RPMI8226 (cell line): Measurements from ENCODE around the gene RSAD2.
"Not testable (repeated sequence)": the region's sequence is repeated elsewhere in the genome, so short reads cannot be mapped to it uniquely, and the experiment has no call there.

Experiments used
- DNase-seq: peaks from one replicate; pipeline ENCODE4 v3.0.0-alpha.2; 2015

Gene RSAD2

DNA sequence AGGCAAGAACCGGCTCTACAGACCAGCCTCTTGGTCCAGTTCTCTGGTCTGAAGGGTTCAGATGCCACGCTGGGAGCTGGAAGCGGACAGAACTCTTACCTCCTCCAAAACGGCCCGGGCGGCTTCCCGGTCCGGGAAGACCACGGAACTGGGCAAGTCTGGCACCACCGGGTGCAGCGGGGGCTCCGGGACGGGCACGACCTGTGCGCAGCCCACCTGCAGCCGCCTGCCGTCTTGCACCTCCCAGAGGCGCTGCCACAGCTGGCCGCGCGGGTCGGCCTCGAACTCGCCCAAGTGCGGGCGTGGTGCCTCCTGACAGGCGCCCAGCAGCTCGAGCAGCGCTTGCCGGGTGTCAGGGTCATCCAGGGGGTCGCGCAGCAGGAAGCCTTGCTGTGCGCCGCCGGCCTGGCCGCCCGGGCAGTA lies 12.6 kb upstream of the RSAD2 start:
- no peak for DNase-seq

DNA sequence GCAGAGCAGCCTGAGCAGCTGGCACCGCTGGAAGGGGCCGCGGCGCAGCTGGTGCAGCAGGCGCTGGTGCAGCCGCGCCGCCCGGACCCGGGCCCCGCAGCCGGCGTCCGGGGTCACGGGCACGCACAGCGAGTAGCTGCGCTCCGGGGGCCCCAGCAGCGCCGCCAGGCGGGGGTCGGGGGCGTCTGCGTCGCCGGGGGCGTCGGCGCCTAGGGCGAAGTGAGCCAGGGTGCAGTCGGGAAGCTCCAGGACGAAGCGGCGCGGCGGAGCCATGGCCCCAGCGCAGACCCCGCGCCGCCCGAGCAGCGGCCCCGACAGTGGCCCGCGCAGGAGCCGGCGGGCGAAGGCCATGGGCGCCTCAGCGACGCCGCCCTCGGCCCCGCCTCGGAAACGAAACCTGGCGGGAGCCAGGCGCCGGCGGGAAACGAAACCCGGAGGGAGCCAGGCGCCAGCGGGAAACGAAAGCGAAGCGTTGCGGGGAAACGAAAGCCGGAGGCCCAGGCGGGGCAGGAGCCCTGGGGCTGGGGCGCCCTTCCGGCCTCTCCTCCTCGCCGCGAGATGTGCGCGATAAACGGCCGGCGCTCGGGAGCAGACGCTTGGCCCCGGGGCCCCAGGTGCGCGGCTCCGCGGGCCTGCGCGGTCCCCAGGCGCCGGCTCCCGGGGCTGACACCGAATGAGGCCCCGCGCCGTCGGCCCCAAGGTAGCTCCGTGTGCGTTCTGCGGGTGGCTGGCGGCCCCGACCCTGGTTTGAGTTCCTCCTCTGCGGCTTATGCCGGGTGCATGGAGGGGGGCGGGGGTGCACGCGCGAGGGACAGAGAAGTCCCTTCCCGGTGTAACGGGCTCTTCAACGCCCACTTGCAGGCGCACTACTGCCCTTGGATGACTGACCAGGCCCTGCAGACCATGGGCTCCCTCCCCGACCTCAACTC lies 12.0 kb upstream of the RSAD2 start, which contains the start of gene CMPK2:
Gene CMPK2 (minus strand): TSS at position 562 of the 929 bp plus-strand sequence. CDS start 211 bp downstream, at position 351.
- peak; percentile 61 for DNase-seq

DNA sequence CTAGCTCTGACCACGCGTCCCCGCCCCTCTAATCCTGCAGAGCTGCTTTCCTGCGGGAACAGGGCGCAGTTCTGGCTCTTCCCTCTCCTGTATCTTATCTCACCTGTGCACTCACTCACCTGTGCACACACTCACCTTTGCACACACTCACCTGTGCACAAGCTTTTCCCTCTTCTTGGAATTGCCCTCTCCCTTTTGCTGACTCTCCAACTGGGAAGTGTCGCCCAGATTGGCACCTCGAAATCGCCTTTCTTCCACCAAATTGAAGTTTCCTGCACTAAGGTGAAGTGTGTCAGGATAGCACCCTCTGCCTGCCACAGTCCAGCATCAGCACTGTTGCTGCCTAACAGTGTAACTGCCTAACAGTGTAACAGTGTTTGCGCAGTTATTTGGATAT lies 11.3 kb upstream of the RSAD2 start:
- DNase-seq: no peak

DNA sequence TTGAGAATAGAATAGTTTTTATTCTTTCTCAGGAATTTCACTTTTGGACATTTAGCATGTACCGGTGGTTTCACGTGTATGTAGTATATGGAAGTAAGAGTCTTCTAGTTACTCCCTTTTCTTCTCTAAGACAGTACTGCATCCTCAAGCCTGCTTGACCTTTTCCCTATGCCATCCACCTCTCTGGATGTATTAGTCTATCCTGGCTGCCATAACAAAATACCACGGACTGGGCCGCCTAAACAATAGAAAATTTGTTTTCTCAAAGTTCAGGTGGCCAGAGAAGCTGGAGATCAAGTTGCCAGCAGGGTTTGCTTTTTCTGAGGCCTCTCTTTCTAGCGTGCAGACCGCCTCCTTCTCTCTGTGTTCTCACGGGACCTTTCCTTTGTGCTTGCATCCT lies 10.6 kb upstream of the RSAD2 start:
- DNase-seq: no peak

DNA sequence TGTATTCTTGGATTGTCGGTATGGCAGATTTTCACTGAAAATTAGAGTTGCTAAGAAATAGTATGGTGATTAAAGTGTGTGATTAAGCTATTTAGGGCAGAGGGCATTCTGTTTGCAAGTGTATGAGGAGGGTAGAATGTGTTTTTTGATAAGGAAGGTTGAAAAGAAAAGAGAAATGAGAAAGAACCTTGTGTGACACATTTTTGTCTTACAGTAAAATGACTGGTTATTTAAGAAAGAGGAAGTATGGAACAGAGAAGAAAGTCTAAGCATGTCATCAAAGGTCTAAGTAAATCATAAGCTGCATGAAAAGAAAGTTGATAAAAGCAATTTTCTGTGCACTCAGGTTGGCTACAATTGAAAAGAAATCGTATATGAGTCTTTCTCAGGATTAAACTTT lies 5.2 kb upstream of the RSAD2 start:
- DNase-seq: no peak

DNA sequence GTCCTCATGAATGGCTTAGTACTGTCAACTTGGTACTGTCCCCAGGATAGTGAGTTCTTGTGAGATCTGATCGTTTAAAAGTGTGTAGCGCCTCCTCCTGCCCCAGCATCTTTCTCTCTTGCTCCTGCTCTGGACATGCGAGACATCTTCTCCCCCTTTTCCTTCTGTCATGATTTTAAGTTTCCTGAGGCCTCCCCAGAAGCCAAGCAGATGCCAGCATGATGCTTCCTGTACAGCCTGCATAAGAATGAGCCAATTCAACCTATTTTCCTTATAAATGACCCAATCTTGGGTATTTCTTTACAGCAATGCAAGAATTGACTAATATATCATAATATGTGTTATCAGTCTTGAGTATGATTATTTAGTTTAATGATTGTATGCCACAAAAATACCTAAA lies 3.5 kb upstream of the RSAD2 start:
- DNase-seq: no peak

DNA sequence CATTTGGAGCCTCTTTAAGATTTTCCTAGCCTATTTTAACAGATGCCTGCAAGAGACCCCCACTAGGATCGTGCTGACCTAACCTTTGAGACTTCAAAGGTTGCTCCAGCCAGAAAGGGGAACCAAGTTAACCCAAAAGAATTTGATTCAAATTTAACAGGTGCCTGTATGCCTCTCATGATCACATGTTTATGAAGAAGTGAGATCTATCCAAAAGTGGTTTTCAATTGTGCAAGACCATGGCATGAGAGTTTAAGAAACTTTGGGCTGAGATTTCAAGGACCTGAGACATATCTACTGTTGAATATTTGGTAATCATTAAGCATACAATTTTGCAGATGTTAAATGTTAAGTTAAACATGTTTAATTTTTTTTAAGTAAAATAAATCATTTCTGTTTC lies 1.3 kb upstream of the RSAD2 start:
- DNase-seq: no peak

DNA sequence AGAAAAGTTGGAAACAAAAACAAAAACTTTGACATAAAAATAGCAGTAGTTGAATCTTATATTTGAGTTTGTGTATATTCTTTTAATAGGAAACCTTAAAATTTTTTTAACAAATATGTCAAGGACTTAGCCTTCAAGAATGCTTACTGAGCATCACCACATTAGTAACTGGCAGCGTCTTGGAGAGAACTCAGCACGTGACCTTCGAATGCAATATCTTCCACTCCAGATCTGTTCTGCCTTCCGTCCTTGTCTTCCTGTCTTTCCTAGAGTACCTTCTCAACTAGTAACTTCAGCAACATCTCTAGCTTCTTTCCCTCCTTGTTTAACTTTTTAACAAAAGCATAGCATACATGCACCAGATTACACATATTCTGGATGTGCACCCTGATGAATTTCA lies 972 bp downstream of the RSAD2 start:
- no peak for DNase-seq

DNA sequence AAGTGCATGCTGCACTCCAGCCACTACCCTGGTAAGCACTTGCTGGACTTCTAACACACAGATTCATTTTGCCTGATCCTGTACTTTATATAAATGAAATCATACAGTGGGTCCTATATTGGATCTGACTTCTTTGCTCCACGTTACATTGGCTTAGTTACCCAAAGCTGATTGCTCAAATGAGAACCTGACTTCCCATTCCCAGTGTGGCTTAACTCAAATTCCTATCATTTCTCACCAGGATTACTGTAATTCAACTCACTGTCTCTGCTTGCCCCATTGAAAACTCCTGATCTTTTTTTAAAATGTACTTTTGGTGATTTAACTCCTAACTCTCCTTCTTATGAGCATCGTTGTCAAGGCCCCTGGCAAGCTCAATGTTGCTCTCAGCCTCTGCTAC lies 1.4 kb downstream of the RSAD2 start:
- DNase-seq: no peak

DNA sequence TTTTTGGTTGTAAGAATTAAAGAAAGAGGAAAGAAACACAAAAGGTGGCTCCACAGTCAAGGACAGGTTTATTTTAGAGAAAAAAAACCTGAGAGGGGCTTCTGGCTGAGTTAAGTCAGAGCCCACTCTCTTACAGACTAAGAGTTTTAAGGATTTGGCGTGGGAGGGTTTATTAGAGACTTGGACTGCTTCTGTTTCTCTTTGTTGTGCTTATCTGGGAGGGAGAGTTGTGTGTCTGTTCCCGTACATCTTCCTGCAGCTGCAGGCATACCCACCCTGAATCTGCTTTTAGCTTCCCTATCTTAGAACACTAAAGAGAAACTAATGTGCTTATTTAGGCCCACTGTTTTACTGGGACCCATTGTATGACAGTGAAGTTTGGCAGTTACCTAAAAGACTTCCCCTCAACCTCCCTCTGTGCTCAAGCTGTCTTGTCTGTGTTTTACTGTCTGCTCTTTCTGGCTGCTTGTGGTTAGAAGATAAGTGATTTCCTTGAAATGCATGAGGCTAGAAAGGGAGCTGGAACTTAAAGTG lies 2.7 kb downstream of the RSAD2 start:
- no peak for DNase-seq

DNA sequence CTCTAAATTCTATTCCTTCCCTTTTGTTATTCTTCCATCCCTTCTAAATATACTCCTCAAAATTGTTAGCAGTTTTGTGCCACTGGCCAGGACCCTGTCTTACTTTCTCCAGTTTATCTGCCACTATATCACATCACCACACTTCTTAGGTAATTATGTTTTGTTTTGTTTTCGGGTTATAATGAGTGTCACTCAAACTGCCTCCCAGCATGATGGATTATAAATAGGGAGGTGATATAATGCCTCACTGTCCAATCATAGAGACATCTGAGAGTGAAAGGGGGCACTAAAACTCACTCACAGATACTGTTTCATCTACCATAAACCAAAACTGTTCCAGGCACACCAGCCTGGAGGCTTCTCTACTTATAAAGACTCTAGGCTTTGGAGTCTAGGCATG lies 3.5 kb downstream of the RSAD2 start:
- DNase-seq: no peak

DNA sequence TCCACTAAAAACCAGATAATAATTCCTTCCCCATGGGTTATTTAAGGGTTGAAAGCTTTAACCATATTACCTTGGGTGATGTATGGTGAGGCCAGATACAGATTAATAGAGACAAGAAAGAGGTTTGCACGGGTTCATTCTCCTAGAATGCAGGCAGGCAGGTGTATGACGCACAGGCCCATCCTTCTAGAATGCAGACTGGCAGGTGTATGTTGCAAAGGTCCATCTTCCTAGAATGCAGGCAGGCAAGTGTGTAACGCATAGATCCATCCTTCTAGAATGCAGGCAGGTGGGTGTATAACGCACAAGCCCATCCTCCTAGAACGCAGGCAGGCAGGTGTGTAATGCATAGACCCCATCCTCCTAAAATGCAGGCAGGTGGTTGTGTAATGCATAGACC lies 3.9 kb downstream of the RSAD2 start:
- no peak for DNase-seq

DNA sequence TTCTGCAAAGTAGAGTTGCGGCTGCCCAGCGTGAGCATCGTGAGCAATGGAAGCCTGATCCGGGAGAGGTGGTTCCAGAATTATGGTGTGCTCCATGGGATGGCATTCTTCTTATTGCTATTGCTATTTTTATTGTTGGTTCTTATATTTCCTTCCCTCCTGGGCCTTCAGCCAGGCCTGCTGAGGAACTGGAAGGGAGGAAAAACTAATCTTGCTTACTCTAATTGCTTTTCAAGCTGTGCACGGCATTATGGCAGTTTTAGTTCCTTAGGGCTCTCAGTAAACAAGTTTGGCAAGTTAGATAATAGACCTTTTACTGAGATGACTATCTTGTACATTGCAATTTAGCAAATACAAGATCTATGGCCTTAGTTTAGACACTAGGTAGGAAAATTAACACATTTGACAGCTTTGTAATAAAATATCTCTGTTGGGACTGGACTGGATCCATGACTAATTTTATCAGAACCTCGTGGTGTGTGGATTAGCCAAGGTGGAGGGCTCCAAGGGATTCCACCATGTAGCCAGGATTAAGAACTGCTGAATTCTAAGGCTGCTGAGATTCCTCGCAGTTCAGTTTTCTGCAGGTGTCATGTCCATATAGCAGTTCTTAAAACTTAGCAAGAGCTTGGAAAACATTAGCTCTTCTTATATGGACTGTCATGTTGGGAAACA lies 6.0 kb downstream of the RSAD2 start:
- DNase-seq: no peak

DNA sequence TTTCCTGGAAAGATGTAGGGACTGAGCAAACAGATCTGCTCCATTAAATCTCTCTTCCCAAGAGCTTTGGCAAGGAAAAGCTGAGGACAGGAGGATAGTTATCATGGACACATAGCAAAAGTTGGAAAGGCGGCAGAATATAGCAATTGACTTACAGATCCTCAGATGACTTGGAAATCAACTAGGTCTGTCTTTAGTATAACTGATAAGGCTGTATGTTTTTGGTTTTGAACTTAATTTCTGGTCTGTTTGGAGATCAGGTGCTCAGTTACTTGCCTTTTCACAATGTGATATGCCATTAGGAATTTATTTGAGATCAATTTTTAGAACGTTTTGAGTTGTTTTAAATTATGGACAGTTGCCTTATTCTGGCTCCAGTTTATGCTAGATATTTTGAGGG lies 8.0 kb downstream of the RSAD2 start:
- no peak for DNase-seq

DNA sequence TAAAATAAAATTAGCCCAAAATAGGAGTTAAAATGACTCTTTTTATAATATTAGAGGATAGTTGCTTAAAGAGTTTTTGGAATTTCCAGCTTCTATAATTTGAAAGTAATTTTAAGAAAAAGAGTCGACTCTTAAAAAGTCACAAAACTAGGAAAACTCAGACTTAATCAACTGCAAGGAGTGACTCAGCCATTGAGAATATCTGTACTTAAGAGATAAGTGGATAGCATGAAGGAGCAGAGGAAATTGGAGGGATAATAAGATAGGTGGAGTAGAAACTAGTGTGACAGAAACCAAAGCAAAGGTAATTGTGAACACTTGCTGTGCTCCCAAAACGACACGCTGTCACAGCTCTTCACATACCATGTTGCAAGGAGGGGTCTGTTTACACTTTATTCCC lies 8.4 kb downstream of the RSAD2 start:
- no peak for DNase-seq

DNA sequence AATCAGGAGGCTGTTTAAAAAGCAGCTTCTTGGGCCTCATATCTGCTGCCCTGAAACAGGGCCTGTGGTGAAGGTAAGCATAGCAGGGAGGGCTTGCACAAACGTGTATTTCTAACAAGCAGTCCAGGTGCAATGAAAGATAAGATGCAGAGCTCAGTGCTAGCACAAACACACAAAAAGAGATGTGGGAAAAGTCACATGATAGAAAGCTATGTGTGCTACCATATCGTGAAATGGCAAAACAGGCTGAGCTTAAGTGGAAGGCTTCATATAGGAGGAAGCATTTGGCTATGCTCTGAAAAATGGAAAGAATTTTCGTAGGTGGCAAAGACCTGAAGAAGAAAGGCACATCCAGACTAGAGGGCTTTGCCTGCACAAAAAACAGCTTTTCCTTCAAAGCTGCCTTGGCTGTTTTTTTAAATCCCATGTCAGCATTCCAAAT lies 10.2 kb downstream of the RSAD2 start:
- DNase-seq: no peak

DNA sequence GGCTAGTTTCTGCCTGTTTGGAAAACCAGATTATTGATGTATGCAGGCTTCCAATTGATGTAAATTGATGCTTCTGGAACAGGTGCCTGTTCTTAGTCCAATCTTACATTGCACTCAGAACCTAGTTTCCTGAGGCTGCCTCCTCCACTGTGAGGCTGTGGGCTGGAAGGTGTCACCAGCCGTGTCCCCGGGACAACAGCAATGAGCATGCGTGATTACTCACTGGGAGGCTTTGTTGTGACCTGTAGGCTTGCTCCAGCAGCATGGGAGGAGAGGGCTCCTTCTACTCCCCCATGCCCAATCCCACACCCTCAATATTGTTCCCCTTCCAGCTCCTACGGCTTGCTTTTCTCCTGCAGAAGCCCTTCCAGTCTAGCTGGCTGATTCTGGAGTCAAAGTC lies 11.1 kb downstream of the RSAD2 start:
- DNase-seq: no peak

DNA sequence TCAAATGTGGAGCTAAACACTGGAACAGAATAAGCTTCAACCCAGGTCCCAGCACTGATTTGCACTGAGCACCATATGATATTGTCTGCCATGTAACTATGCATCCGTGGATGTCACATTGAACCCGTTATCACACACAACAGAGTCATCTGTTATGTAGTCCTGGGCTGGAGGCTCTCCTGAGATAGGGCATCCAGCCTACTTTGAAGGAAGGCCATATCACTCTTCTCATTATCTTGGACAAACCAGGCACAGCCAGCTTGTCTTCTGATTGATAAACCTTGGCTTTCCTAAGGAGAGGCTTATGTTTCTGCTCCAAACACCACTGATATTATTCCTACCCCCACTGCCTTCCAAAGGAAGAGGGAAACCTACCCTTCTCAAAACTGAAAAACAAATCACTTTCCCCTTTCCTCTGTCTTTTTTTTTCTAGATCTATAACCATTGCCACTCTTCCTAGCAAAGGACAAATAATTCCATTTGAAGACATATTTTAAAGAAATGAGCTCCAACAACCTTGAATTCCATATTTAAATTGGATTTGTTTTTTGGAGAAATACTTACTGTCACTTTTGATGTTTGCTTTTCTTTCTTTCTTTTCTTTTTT lies 16.4 kb downstream of the RSAD2 start:
- no peak for DNase-seq

DNA sequence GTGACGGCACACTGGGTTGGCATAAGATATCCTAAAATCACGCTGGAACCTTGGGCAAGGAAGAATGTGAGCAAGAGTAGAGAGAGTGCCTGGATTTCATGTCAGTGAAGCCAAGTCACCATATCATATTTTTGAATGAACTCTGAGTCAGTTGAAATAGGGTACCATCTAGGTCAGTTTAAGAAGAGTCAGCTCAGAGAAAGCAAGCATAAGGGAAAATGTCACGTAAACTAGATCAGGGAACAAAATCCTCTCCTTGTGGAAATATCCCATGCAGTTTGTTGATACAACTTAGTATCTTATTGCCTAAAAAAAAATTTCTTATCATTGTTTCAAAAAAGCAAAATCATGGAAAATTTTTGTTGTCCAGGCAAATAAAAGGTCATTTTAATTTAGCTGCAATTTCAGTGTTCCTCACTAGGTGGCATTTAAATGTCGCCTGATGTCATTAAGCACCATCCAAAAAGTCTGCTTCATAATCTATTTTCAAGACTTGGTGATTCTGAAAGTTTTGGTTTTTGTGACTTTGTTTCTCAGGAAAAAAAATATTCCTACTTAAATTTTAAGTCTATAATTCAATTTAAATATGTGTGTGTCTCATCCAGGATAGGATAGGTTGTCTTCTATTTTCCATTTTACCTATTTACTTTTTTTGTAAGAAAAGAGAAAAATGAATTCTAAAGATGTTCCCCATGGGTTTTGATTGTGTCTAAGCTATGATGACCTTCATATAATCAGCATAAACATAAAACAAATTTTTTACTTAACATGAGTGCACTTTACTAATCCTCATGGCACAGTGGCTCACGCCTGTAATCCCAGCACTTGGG lies 19.6 kb downstream of the RSAD2 start:
- peak; percentile 40 for DNase-seq

DNA sequence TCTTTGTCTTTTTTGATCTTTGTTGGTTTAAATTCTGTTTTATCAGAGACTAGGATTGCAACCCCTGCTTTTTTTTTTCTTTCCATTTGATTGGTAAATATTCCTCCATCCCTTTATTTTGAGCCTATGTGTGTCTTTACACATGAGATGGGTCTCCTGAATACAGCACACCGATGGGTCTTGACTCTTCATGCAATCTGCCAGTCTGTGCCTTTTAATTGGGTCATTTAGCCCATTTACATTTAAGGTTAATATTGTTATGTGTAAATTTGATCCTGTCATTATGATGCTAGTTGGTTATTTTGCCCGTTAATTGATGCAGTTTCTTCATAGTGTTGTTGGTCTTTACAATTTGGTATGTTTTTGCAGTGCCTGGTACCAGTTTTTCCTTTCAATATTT lies 25.0 kb downstream of the RSAD2 start:
- DNase-seq: not testable (repeated sequence)

DNA sequence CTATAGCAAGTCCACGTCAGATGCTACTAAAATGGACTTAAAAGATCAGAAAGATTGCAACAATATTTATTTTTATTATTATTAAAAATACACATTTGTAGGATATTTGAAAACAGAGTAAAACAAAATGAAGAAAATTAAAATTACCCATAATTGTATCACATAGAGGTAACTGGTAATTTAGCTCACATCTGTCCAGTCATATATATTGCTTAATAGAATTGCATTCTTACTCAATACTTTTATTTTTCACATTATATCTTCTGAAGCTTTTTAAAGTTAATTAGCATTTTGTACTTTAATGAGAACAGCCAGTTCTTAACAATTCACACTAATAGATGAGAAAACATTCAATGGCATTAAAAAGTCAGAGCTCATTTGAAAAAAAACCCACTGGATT lies 28.1 kb downstream of the RSAD2 start:
- no peak for DNase-seq

DNA sequence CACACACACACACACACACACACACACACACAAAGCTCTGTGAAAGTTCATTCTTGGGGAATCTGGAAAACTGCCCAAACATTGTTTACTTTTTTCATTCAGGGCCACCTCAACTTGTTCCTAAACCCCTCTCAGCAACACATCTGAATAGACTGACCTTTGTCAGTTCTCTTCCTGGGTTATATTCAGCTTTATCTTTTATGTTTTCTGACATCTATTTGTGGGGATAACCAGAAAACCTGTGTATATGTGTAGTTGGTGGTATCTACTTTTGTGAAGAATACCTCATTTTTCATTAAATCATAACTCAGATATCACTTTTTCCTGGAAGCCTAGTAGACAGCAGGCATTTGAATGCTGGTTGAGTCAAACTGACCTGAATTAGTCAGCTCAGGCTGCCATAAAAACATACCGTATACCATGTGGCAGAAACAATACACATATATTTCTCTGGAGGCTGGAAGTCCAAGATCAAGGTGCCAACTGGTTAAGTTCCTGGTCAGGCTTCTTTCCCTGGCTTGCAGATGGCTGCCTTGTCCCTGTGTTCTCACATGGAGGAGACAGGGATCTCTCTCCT lies 28.7 kb downstream of the RSAD2 start:
- DNase-seq: no peak
